Panc1 (cell line): ENCODE results near the gene MAML1. TPM values are rescaled to one million over a fixed set of nuclear protein-coding genes. Genes with fewer than 3 reads are reported as not detected.

Experiments
- ATAC-seq: fragments of 200-7000 bp; cut with Tn5 transposase; 2 replicates; pipeline ENCODE4 v1.9.1; 2020; ENCODE audit warnings: mild to moderate bottlenecking, moderate library complexity
- BruUV-seq: library from RNA; stranded (reverse); fragments of 400-500 nt; replicated peaks from 2 replicates; lab custom pipeline; 2021; lab: Mats Ljungman, UMichigan
- CTCF ChIA-PET: fragments of 300-600 bp; sonication (Branson Sonifier 250); formaldehyde crosslinking; loops from one replicate; lab custom pipeline; 2022; ENCODE audit warnings: antibody characterized with exemption; lab: Charles Lee
- POLR2A ChIA-PET: fragments of 300-600 bp; sonication (Branson Sonifier 250); formaldehyde crosslinking; loops from one replicate; lab custom pipeline; 2022; ENCODE audit warnings: antibody characterized with exemption; lab: Charles Lee
- DNase-seq: peaks from one replicate; pipeline ENCODE4 v3.0.0-alpha.2; 2010; ENCODE audit warnings: low read depth, low spot score
- H3K27ac ChIP-seq: 2 replicates; pipeline ENCODE4 v1.5.1; 2011; ENCODE audit warnings: mild to moderate bottlenecking, low read length, inconsistent platforms
- H3K27me3 ChIP-seq: fragments of 200-500 bp; sonication (Bioruptor generic); 2 replicates; pipeline ENCODE4 v1.6.0; 2014; ENCODE audit warnings: low read length, inconsistent platforms; ENCODE audit not compliant: control insufficient read depth, insufficient read depth
- H3K36me3 ChIP-seq: fragments of 200-500 bp; sonication (Bioruptor generic); 2 replicates; pipeline ENCODE4 v1.5.1; 2014; ENCODE audit warnings: inconsistent platforms, mild to moderate bottlenecking, low read length, moderate library complexity; ENCODE audit not compliant: control insufficient read depth, insufficient read depth
- H3K4me1 ChIP-seq: 2 replicates; pipeline ENCODE4 v1.5.1; 2011; ENCODE audit warnings: inconsistent platforms, mild to moderate bottlenecking, low read length, moderate library complexity; ENCODE audit not compliant: control insufficient read depth, insufficient read depth
- H3K4me3 ChIP-seq, 2 experiments: 2 replicates each; pipeline ENCODE4 v1.5.1; 2011 to 2012; ENCODE audit warnings: low read depth in 2 of 2, low read length in 2 of 2, mild to moderate bottlenecking in 2 of 2, inconsistent platforms in 1 of 2, moderate library complexity in 1 of 2
- H3K9me3 ChIP-seq: fragments of 200-500 bp; sonication (Bioruptor generic); 2 replicates; pipeline ENCODE4 v1.5.1; 2014; ENCODE audit warnings: low read depth, mild to moderate bottlenecking, inconsistent platforms, low read length, moderate library complexity; ENCODE audit not compliant: control insufficient read depth, insufficient read depth
- POLR2AphosphoS5 ChIP-seq: IDR thresholded peaks from 2 replicates; pipeline ENCODE4 v1.6.1; 2012; ENCODE audit warnings: mild to moderate bottlenecking, low read depth, low read length, moderate library complexity
- SIN3A ChIP-seq: IDR thresholded peaks from 2 replicates; pipeline ENCODE4 v1.6.1; 2012; ENCODE audit warnings: low read depth, mild to moderate bottlenecking, low read length, moderate library complexity, borderline replicate concordance; ENCODE audit not compliant: insufficient read depth
- TCF7L2 ChIP-seq: IDR thresholded peaks from 2 replicates; pipeline ENCODE4 v1.6.1; 2011; ENCODE audit warnings: mild to moderate bottlenecking, low read depth, low read length, inconsistent platforms
- in situ Hi-C: cut with HindIII; loops from 2 replicates; pipeline ENCODE4 v1.10.0; 2016; ENCODE audit warnings: low sequenced_read_pairs, low pct_unique_long_range_greater_than_20kb
- intact Hi-C: fragments of 100-400 bp; cut with micrococcal nuclease; formaldehyde crosslinking; loops from one replicate; pipeline ENCODE4 v1.10.0; 2022; ENCODE audit not compliant: unreplicated experiment
- total RNA-seq: library from RNA; stranded (reverse); gene quantifications from one replicate; pipeline ENCODE4 v1.2.1, GENCODE V29; 2021; ENCODE audit not compliant: unreplicated experiment
- TF ChIP-seq, protein P1 (sequence below), 2 experiments: IDR thresholded peaks; 2 replicates each; pipeline ENCODE4 v1.6.1; 2011 to 2012; ENCODE audit warnings: low read depth in 2 of 2, control low read depth in 1 of 2, low read length in 1 of 2, mild to moderate bottlenecking in 1 of 2, moderate library complexity in 1 of 2; ENCODE audit not compliant: insufficient read depth in 1 of 2
- TF ChIP-seq, protein P2 (sequence below): fragments of 450-650 bp; IDR thresholded peaks from 2 replicates; pipeline ENCODE4 v1.5.1; 2017; ENCODE audit warnings: mild to moderate bottlenecking

MAML1 gene
- total RNA-seq, 1 experiment from 2014 or later: 31.3 TPM

DNA sequence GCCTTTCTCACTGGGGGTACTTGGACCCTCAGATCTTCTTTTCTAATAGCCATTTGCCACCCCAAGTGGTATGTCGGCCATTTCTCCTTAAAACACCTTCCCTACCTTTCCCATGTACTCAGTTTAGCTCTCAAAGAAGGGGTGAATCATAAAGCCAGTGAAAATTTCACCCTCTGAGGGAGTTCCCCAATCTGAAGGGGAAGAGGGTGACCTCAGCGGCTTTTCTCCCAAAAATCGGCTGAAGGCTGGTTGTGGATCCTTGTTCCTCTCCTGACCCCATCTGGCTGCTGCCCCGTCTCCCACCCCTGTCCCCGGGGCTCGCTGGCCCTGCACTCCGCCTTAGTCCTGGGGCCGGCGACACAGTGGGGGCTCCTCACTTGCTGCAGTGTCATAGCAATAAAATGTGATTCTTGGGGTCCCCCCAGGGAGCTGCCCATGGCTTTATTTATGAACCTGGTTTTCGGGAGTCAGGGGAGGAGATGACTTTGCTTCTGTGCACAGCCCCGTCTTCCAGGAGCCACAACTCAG is 43.9 kb downstream of the MAML1 start:
- in situ Hi-C loops: no loop called here
- ChIA-PET CTCF (no interaction called here), POLR2A (no interaction called here)
- no peaks in the 10 kb centered on the region for H3K36me3 ChIP-seq
- no peak for TF ChIP-seq SIN3A
- TF ChIP-seq POLR2AphosphoS5: no peak
- TF ChIP-seq, protein P1, sequence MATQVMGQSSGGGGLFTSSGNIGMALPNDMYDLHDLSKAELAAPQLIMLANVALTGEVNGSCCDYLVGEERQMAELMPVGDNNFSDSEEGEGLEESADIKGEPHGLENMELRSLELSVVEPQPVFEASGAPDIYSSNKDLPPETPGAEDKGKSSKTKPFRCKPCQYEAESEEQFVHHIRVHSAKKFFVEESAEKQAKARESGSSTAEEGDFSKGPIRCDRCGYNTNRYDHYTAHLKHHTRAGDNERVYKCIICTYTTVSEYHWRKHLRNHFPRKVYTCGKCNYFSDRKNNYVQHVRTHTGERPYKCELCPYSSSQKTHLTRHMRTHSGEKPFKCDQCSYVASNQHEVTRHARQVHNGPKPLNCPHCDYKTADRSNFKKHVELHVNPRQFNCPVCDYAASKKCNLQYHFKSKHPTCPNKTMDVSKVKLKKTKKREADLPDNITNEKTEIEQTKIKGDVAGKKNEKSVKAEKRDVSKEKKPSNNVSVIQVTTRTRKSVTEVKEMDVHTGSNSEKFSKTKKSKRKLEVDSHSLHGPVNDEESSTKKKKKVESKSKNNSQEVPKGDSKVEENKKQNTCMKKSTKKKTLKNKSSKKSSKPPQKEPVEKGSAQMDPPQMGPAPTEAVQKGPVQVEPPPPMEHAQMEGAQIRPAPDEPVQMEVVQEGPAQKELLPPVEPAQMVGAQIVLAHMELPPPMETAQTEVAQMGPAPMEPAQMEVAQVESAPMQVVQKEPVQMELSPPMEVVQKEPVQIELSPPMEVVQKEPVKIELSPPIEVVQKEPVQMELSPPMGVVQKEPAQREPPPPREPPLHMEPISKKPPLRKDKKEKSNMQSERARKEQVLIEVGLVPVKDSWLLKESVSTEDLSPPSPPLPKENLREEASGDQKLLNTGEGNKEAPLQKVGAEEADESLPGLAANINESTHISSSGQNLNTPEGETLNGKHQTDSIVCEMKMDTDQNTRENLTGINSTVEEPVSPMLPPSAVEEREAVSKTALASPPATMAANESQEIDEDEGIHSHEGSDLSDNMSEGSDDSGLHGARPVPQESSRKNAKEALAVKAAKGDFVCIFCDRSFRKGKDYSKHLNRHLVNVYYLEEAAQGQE (IDR thresholded peaks at IDR 0.05; ENCODE audit: insufficient read depth in 1 of 2, low read depth in 2 of 2, low read length in 1 of 2): no peak
- TF ChIP-seq TCF7L2: no peak
- TF ChIP-seq, protein P2, sequence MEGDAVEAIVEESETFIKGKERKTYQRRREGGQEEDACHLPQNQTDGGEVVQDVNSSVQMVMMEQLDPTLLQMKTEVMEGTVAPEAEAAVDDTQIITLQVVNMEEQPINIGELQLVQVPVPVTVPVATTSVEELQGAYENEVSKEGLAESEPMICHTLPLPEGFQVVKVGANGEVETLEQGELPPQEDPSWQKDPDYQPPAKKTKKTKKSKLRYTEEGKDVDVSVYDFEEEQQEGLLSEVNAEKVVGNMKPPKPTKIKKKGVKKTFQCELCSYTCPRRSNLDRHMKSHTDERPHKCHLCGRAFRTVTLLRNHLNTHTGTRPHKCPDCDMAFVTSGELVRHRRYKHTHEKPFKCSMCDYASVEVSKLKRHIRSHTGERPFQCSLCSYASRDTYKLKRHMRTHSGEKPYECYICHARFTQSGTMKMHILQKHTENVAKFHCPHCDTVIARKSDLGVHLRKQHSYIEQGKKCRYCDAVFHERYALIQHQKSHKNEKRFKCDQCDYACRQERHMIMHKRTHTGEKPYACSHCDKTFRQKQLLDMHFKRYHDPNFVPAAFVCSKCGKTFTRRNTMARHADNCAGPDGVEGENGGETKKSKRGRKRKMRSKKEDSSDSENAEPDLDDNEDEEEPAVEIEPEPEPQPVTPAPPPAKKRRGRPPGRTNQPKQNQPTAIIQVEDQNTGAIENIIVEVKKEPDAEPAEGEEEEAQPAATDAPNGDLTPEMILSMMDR: no peak
- H3K9me3 ChIP-seq: no peaks in the 10 kb centered on the region
- H3K27ac ChIP-seq: no peak overlapping the region
- no peak for DNase-seq
- ATAC-seq: no peak
- no peak overlapping the region for H3K4me3 ChIP-seq
- no peaks in the 10 kb centered on the region for H3K27me3 ChIP-seq
- no peaks in the 10 kb centered on the region for H3K4me1 ChIP-seq
- intact Hi-C loops: no loop called here
- BruUV-seq: no TSS peak

DNA sequence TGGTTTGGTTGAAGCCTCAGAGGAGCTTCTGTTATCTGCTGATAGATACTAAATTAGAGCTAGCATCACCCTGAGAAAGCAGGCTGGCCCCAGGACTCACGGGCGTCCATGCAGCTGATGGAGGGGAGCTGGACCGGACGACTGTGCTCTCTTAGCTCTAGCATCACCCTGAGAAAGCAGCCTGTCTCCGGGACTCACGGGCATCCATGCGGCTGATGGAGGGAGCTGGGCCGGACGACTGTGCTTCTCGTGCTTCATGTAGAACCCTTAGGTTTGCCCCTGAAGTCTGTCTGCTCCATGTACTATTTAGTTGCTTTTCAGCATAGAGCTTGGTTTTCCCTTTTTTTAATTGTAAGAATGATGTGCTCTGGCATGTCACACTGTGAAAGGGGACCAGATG is 44.8 kb downstream of the MAML1 start:
- in situ Hi-C loops: no loop called here
- H3K27me3 ChIP-seq: no peaks in the 10 kb centered on the region
- TF ChIP-seq POLR2AphosphoS5: no peak
- H3K36me3 ChIP-seq: no peaks in the 10 kb centered on the region
- intact Hi-C loops: no loop called here
- H3K9me3 ChIP-seq: no peaks in the 10 kb centered on the region
- DNase-seq (no peak), ATAC-seq (no peak)
- H3K4me1 ChIP-seq: no peaks in the 10 kb centered on the region
- no peak overlapping the region for H3K27ac ChIP-seq
- no TSS peak for BruUV-seq
- CTCF ChIA-PET: interaction anchor here (0.8 kb wide), 1 partner anchor 15 kb away, joined by 3 read pairs; no protein-coding TSS in a partner anchor
- POLR2A ChIA-PET: no interaction called here
- H3K4me3 ChIP-seq: no peak overlapping the region

DNA sequence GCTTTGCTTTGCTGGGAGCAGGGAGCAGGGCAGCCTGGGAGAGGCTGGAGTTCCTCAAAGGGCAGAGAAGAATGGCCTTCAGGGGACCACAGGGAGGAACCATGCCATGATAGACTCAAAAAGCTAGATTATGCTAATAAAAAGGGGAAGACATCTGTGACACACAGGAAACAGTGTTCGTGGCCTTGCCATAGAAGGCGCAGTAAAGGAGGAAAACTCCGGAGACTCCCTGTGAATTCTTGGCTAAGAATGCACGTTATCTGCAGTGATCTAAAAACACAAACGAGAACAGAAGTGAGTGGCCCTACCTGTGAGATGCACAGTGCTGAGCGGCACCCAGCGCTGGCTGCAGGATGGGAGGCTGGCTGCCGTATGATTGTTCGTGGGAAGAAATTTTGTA is 45.3 kb downstream of the MAML1 start:
- intact Hi-C loops (no loop called here), in situ Hi-C loops (no loop called here)
- H3K9me3 ChIP-seq: no peaks in the 10 kb centered on the region
- H3K4me1 ChIP-seq: no peaks in the 10 kb centered on the region
- CTCF ChIA-PET: interaction anchor here (0.8 kb wide), 1 partner anchor 15 kb away, joined by 3 read pairs; no protein-coding TSS in a partner anchor
- no peaks in the 10 kb centered on the region for H3K27me3 ChIP-seq
- TF ChIP-seq POLR2AphosphoS5 (no peak), TCF7L2 (no peak), SIN3A (no peak)
- TF ChIP-seq, protein P1 (IDR thresholded peaks at IDR 0.05; ENCODE audit: insufficient read depth in 1 of 2, low read depth in 2 of 2, low read length in 1 of 2): no peak
- TF ChIP-seq, protein P2: no peak
- BruUV-seq: no TSS peak
- no peaks in the 10 kb centered on the region for H3K36me3 ChIP-seq
- ATAC-seq: no peak
- H3K4me3 ChIP-seq: no peak overlapping the region
- no peak for DNase-seq
- no peak overlapping the region for H3K27ac ChIP-seq
- POLR2A ChIA-PET: no interaction called here
